GM12878 (cell line): Measurements from ENCODE around the gene CLEC16A.

ENCODE experiments used
- POLR2AphosphoS5 ChIP-seq: IDR thresholded peaks from 2 replicates; pipeline ENCODE4 v1.6.1; 2011; ENCODE audit warnings: mild to moderate bottlenecking, low read length, inconsistent platforms
- TAF1 ChIP-seq: IDR thresholded peaks from 2 replicates; pipeline ENCODE4 v1.6.1; 2011; ENCODE audit warnings: mild to moderate bottlenecking, low read depth, low read length, borderline replicate concordance
- TF ChIP-seq, protein P1 (sequence below): IDR thresholded peaks from 2 replicates; pipeline ENCODE4 v1.6.1; 2011; ENCODE audit warnings: mild to moderate bottlenecking, low read depth, low read length, moderate library complexity; ENCODE audit not compliant: insufficient replicate concordance
- TF ChIP-seq, protein P2 (sequence below), 3 experiments: IDR thresholded peaks in 2 of 3; conservative IDR thresholded peaks in 1 of 3; 2 replicates each; pipeline ENCODE4 v1.5.1; 2011; ENCODE audit warnings: low read depth in 3 of 3, low read length in 3 of 3, mild to moderate bottlenecking in 3 of 3, control low read depth in 2 of 3, moderate library complexity in 2 of 3, inconsistent platforms in 1 of 3, mixed read lengths in 1 of 3; ENCODE audit not compliant: control insufficient read depth in 2 of 3, insufficient read depth in 1 of 3; ENCODE audit errors: extremely low read depth in 1 of 3

DNA sequence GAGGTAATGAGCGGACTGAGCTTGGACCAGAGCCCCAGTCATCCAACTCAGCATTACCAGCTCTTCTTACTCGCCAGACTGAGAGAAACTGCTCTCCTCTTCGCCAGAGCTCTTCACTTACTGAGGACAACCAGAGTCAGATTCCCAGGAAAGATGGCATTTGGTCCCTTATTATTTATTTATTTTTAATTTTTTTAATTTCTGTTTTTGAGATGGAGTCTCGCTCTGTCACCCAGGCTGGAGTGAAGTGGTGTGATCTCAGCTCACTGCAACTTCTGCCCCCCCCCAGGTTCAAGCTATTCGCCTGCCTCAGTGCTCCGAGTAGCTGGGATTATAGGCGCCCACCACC is 25.4 kb upstream of the CLEC16A start:
- TF ChIP-seq TAF1 (no peak), POLR2AphosphoS5 (no peak)
- TF ChIP-seq, protein P1, sequence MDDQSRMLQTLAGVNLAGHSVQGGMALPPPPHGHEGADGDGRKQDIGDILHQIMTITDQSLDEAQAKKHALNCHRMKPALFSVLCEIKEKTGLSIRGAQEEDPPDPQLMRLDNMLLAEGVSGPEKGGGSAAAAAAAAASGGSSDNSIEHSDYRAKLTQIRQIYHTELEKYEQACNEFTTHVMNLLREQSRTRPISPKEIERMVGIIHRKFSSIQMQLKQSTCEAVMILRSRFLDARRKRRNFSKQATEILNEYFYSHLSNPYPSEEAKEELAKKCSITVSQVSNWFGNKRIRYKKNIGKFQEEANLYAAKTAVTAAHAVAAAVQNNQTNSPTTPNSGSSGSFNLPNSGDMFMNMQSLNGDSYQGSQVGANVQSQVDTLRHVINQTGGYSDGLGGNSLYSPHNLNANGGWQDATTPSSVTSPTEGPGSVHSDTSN, result no peak
- TF ChIP-seq, protein P2, sequence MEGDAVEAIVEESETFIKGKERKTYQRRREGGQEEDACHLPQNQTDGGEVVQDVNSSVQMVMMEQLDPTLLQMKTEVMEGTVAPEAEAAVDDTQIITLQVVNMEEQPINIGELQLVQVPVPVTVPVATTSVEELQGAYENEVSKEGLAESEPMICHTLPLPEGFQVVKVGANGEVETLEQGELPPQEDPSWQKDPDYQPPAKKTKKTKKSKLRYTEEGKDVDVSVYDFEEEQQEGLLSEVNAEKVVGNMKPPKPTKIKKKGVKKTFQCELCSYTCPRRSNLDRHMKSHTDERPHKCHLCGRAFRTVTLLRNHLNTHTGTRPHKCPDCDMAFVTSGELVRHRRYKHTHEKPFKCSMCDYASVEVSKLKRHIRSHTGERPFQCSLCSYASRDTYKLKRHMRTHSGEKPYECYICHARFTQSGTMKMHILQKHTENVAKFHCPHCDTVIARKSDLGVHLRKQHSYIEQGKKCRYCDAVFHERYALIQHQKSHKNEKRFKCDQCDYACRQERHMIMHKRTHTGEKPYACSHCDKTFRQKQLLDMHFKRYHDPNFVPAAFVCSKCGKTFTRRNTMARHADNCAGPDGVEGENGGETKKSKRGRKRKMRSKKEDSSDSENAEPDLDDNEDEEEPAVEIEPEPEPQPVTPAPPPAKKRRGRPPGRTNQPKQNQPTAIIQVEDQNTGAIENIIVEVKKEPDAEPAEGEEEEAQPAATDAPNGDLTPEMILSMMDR (IDR thresholded peaks at IDR 0.05 in 2 of 3, conservative IDR thresholded peaks at IDR 0.05 in 1 of 3; ENCODE audit: control insufficient read depth in 2 of 3, extremely low read depth in 1 of 3, insufficient read depth in 1 of 3, low read depth in 3 of 3, low read length in 3 of 3), result no peak
